GM10266 (cell line): Measurements from ENCODE around the gene GARNL3.
A peak's percentile ranks its signal among the peaks of the same experiment; 100 is the strongest.

Experiments used
- DNase-seq: peaks from one replicate; pipeline ENCODE4 v3.0.0; 2012; ENCODE audit errors: extremely low spot score
- CTCF ChIP-seq: IDR thresholded peaks from 2 replicates; pipeline ENCODE4 v1.5.1; 2012; ENCODE audit warnings: mild to moderate bottlenecking, low read depth; ENCODE audit not compliant: control insufficient read depth, insufficient read depth; ENCODE audit errors: missing control alignments

Gene GARNL3

GRCh38 chr9:127278372-127278771, 13.8 kb downstream of the GARNL3 start:
- TF ChIP-seq CTCF: no peak
- no peak for DNase-seq

- no peak for TF ChIP-seq CTCF
- no peak for DNase-seq
Observed at GRCh38 chr9:127279717-127280285, 15.2 kb downstream of the GARNL3 start.

GRCh38 chr9:127280880-127281660, 16.5 kb downstream of the GARNL3 start:
- DNase-seq: no peak
- no peak for TF ChIP-seq CTCF

GRCh38 chr9:127281891-127282290, 17.3 kb downstream of the GARNL3 start:
- no peak for TF ChIP-seq CTCF
- DNase-seq: no peak

GRCh38 chr9:127282611-127283010, 18.0 kb downstream of the GARNL3 start:
- TF ChIP-seq CTCF: no peak
- DNase-seq: no peak

- TF ChIP-seq CTCF: no peak
- DNase-seq: no peak
Observed at GRCh38 chr9:127283135-127283534, 18.6 kb downstream of the GARNL3 start.

GRCh38 chr9:127283917-127284497, 19.4 kb downstream of the GARNL3 start:
- DNase-seq: no peak
- peak; percentile 47 for TF ChIP-seq CTCF
